Thoracic aorta (tissue), 2 donors: ENCODE results near the gene DPH1. TPM values are rescaled to one million over a fixed set of nuclear protein-coding genes. Genes with fewer than 3 reads are reported as not detected.

ENCODE experiments used
- ATAC-seq: fragments of 150-250 bp; one replicate; pipeline ENCODE4 v1.8.0; 2017; ENCODE audit warnings: low read depth; ENCODE audit not compliant: insufficient number of reproducible peaks, low FRiP score
- DNase-seq: peaks from one replicate; pipeline ENCODE4 v3.0.0-alpha.2; 2020; ENCODE audit warnings: low spot score
- H3K27ac ChIP-seq, 2 donors: fragments of 200-600 bp; sonication (generic); 1 replicate in 1 of 2; 2 replicates in 1 of 2; pipeline ENCODE4 v1.5.1; 2016; ENCODE audit warnings: mild to moderate bottlenecking in 2 of 2, moderate library complexity in 2 of 2
- H3K27me3 ChIP-seq: fragments of 200-600 bp; sonication (generic); replicated peaks from 2 replicates; pipeline ENCODE4 v1.6.0; 2016; ENCODE audit warnings: mild to moderate bottlenecking; ENCODE audit not compliant: insufficient read depth
- H3K36me3 ChIP-seq: fragments of 200-600 bp; sonication (generic); one replicate; pipeline ENCODE4 v1.5.1; 2016
- H3K4me1 ChIP-seq, 2 donors: fragments of 200-600 bp; sonication (generic); 1 replicate in 1 of 2; 2 replicates in 1 of 2; pipeline versions ENCODE4 v1.5.1 to v1.6.0; 2016; ENCODE audit warnings: low read depth in 2 of 2, mild to moderate bottlenecking in 1 of 2; ENCODE audit not compliant: control insufficient read depth in 1 of 2
- H3K4me3 ChIP-seq: fragments of 200-600 bp; sonication (generic); 2 replicates; pipeline ENCODE4 v1.5.1; 2016; ENCODE audit warnings: mild to moderate bottlenecking
- H3K9me3 ChIP-seq: fragments of 200-600 bp; sonication (generic); 2 replicates; pipeline ENCODE4 v1.5.1; 2016
- total RNA-seq, 2 donors: library from RNA; depleted of rRNA; stranded (reverse); fragments of >200 nt; gene quantifications; one replicate each; pipeline versions ENCODE4 v1.1.0 to v1.2.3, GENCODE V29; 2016
- TF ChIP-seq, protein P1 (sequence below): fragments of 200-600 bp; sonication (generic); IDR thresholded peaks from one replicate; pipeline ENCODE4 v1.5.1; 2019; ENCODE audit warnings: antibody characterized with exemption

The DPH1 gene
- total RNA-seq, 2 donors from 2014 or later = 46.0 to 61.1 TPM

DNA sequence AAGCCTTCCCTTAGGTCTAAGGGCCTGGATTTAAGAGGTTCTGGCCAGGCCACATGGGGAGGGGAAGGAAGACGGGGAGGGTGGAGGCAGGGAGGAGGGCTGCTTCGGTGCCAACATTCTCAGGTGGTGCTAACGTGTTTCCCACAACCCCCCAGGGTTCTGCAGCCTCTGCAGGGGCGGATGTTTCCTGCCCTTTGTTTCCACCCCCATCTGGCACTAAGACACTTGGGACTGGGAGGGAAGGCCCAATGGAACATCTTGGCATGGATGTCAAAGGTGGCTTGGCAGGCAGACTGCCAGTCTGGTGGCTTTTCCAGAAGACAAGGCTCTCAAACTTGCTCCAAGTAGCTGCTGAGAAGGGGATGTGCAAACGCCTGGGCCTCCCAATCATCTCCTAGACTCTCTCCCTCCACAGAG is 37.7 kb downstream of the DPH1 start:
- ATAC-seq (no peak), DNase-seq (no peak)
- Histone ChIP-seq H3K36me3 (peaks cover 19% of the 10 kb centered on the region), H3K4me3 (no peak overlapping the region), H3K27me3 (no peaks in the 10 kb centered on the region), H3K27ac (peak overlapping the region; percentile 40 to 75), H3K9me3 (no peaks in the 10 kb centered on the region), H3K4me1 (peaks cover 0 to 60% of the 10 kb centered on the region in 2 donors)
- TF ChIP-seq, protein P1, sequence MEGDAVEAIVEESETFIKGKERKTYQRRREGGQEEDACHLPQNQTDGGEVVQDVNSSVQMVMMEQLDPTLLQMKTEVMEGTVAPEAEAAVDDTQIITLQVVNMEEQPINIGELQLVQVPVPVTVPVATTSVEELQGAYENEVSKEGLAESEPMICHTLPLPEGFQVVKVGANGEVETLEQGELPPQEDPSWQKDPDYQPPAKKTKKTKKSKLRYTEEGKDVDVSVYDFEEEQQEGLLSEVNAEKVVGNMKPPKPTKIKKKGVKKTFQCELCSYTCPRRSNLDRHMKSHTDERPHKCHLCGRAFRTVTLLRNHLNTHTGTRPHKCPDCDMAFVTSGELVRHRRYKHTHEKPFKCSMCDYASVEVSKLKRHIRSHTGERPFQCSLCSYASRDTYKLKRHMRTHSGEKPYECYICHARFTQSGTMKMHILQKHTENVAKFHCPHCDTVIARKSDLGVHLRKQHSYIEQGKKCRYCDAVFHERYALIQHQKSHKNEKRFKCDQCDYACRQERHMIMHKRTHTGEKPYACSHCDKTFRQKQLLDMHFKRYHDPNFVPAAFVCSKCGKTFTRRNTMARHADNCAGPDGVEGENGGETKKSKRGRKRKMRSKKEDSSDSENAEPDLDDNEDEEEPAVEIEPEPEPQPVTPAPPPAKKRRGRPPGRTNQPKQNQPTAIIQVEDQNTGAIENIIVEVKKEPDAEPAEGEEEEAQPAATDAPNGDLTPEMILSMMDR = no peak

DNA sequence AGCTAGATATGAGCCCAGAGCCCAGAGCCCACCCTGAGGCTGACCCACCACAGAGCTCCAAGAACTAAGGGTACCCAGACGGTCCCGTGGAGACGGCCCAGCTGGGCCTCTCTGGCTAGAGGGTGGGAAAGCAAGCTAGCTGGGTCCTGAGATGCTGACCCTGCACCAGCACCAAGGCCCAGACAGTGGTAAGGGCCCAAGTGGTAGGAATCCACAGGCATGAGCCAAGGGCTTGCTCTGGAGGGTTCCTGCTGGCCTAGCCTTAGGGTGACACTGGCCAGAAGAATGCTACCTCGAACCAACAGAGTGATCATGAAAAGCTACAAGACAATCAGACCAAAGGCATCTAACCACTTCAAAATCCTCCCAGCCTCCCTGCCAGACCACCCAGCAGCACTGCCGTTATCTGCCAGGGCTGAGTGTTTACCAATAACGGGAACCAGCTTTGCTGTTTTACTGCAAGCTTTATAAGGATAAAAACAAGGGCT is 38.1 kb downstream of the DPH1 start:
- Histone ChIP-seq H3K27me3 (no peaks in the 10 kb centered on the region), H3K4me3 (no peak overlapping the region), H3K36me3 (peaks cover 19% of the 10 kb centered on the region), H3K4me1 (peaks cover 0 to 55% of the 10 kb centered on the region in 2 donors), H3K27ac (peak overlapping the region; percentile 27 to 75), H3K9me3 (no peaks in the 10 kb centered on the region)
- no peak for DNase-seq
- TF ChIP-seq, protein P1 = no peak
- no peak for ATAC-seq

DNA sequence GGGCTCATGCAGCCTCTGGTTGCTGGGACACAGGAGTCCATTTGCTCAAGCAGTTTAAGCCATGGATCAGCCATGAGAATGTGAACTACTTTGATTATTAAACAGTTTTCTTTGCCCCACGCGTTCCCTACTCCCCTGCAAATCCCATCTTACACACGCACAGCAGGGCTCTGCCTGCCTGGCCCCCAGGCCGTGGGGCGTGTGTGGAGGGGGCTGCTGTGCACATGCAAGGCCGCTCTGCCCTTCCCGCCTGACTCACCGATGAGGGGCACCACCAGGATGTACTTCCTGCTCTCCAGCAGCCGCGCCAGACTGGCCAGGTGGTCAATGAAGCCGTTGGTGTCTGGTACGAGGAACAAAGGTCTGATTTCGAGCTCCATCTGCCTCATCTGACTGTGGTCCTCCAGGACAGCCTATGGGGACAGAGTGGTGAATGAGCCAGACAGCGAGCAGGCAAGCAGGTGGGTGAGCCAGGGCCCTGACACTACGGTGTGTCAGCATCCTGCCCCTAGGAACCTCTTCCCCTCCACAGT is 38.6 kb downstream of the DPH1 start:
- no peak for DNase-seq
- Histone ChIP-seq H3K27ac (peak overlapping the region; percentile 27 to 75), H3K9me3 (no peaks in the 10 kb centered on the region), H3K27me3 (no peaks in the 10 kb centered on the region), H3K4me3 (no peak overlapping the region), H3K36me3 (peaks cover 19% of the 10 kb centered on the region), H3K4me1 (peaks cover 0 to 50% of the 10 kb centered on the region in 2 donors)
- TF ChIP-seq, protein P1 = no peak
- no peak for ATAC-seq

DNA sequence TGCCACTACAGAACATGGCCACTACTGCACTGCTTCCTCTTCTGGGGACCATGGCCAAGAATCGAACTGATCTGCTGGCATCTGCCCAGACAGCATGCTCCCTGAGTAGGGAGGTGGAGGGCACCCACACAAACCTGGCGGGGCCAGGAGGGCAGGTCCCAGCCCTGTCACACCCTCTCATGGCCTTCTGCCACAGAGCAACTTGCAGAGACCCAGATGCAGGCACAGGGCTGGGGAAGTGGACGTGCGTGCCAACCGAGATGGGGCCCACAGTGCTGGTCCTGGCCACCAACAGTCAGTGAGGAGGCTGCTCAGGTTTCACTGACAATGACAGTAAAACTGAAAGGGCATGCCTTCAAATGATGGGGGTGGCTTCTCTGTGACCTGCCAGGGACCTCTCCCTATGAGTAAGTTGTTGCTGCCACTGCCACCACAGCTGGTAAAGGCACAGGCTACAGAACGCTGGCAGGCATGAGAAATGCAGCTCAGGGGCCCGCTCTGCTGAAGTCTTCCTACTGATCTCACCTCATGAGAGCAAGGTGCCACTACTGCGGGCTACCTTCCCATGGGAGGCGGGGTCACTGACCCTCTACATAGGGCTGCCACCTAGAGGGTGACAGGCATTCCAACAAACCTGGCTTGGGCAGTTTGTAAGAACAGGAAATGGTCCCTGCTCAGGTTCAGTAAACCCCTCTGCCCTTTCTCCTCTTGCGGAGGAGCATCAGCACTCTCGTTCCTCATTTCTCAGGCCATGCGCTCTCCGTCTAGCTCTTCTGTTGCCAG is 40.5 kb downstream of the DPH1 start:
- H3K27ac ChIP-seq = peak overlapping the region in 1 of 2 donors; percentile 10
- no peaks in the 10 kb centered on the region for H3K9me3 ChIP-seq
- H3K36me3 ChIP-seq = peaks cover 11% of the 10 kb centered on the region
- H3K4me1 ChIP-seq = peaks cover 0 to 32% of the 10 kb centered on the region in 2 donors
- DNase-seq (no peak), ATAC-seq (no peak)
- no peak overlapping the region for H3K4me3 ChIP-seq
- TF ChIP-seq, protein P1 = no peak
- no peaks in the 10 kb centered on the region for H3K27me3 ChIP-seq

DNA sequence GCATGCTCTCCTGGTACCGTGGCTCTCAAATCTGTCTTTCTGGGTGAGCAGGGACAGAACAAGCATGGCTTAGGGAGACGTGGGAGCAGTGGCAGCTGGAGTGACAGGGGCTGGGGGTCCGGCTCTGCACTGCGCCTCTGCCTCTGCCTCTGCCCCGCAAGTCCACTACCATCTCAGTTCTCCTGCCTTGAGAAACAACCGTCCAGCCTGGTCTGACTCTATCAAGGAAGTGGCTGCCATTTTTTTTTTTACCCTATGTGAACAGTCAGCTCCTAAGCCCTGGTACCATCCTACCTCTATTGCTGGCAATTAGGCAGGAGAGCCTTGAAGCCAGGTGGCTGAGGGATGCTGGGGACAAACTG is 41.1 kb downstream of the DPH1 start:
- Histone ChIP-seq H3K27ac (peak overlapping the region in 1 of 2 donors; percentile 10), H3K27me3 (no peaks in the 10 kb centered on the region), H3K4me1 (peaks cover 0 to 26% of the 10 kb centered on the region in 2 donors), H3K9me3 (no peaks in the 10 kb centered on the region), H3K4me3 (no peak overlapping the region), H3K36me3 (peaks cover 11% of the 10 kb centered on the region)
- TF ChIP-seq, protein P1 = no peak
- DNase-seq = no peak
- ATAC-seq = no peak
